ENCODE data around the gene HIVEP3. TPM values are rescaled to one million over a fixed set of nuclear protein-coding genes. Genes with fewer than 3 reads are reported as not detected.

The HIVEP3 gene
- total and polyA plus RNA-seq, 2 of the 13 experiments (the other 11 are each of a cell fraction or from before 2014, with no cell fraction given), result 0.05 TPM; not detected in 1

- no peaks in the 10 kb centered on the region for H3K79me2 ChIP-seq (ENCODE audit: insufficient read depth, low read length)
- intact Hi-C loops (cut with micrococcal nuclease; ENCODE audit: unreplicated experiment) (no loop called here), in situ Hi-C loops (cut with HindIII; ENCODE audit: extremely low pct_ligation_motif_present, low pct_unique_long_range_greater_than_20kb) (no loop called here)
- ATAC-seq, result no peak
- no TSS peak for BruUV-seq (replicated peaks)
- no peak for FAIRE-seq
- no peak overlapping the region for H3K4me3 ChIP-seq (replicated peaks in 1 of 3; ENCODE audit: insufficient read depth in 1 of 3, low read depth in 2 of 3, low read length in 3 of 3)
- 36% methylated on average over 5 of the region's 11 CpGs for WGBS (ENCODE audit: low lambda C conversion rate)
- H3K4me1 ChIP-seq (ENCODE audit: insufficient read depth, low read length), result no peaks in the 10 kb centered on the region
- H4K20me1 ChIP-seq (ENCODE audit: insufficient read depth, low read length), result no peaks in the 10 kb centered on the region
- H3K9ac ChIP-seq (ENCODE audit: insufficient read depth, low read depth, low read length), result no peak overlapping the region
- no peak overlapping the region for H3K4me2 ChIP-seq (ENCODE audit: low read depth, low read length)
- no peak for TF ChIP-seq ZBED4 (CRISPR knock-in tag; IDR thresholded peaks at IDR 0.05; ENCODE audit: borderline replicate concordance)
- TF ChIP-seq ZNF691 (CRISPR knock-in tag; IDR thresholded peaks at IDR 0.05; ENCODE audit: borderline replicate concordance, low read depth), result no peak
- no peak for TF ChIP-seq SP140L (CRISPR knock-in tag; IDR thresholded peaks at IDR 0.05; ENCODE audit: borderline replicate concordance)
- TF ChIP-seq ZNF850 (CRISPR knock-in tag; conservative IDR thresholded peaks at IDR 0.05), result no peak
- no peak for TF ChIP-seq WIZ (CRISPR knock-in tag; IDR thresholded peaks at IDR 0.05)
- no peak for TF ChIP-seq CBFB (CRISPR knock-in tag; IDR thresholded peaks at IDR 0.05)
- no peak for TF ChIP-seq SATB2 (CRISPR knock-in tag; IDR thresholded peaks at IDR 0.05)
- ChIA-PET CTCF (ENCODE audit: low intra/inter-chr PET ratio, low total read pairs) (no interaction called here), POLR2A (no interaction called here)
- H2AFZ ChIP-seq (ENCODE audit: low read length), result no peak overlapping the region
- H3K27ac ChIP-seq (ENCODE audit: extremely low read length, insufficient read depth, low read length), result no peak overlapping the region
- H3K9me3 ChIP-seq (ENCODE audit: low read length), result no peaks in the 10 kb centered on the region
- H3K27me3 ChIP-seq (ENCODE audit: control insufficient read depth in 1 of 2, insufficient read depth in 2 of 2, low read length in 2 of 2), result peaks cover 0 to 11% of the 10 kb centered on the region in 2 experiments; a peak in 3 of 5 replicates
- H3K36me3 ChIP-seq (replicated peaks in 1 of 2; ENCODE audit: control insufficient read depth in 1 of 2, insufficient read depth in 2 of 2, low read length in 2 of 2), result no peaks in the 10 kb centered on the region
- DNase-seq (ENCODE audit: low spot score), result no peak
These were observed 430.4 kb downstream of the HIVEP3 start for GRCh38 chr1:41488040-41488951.

Measured in HepG2 (cell line).